ENCODE measurements around the gene VAT1L.

DNA sequence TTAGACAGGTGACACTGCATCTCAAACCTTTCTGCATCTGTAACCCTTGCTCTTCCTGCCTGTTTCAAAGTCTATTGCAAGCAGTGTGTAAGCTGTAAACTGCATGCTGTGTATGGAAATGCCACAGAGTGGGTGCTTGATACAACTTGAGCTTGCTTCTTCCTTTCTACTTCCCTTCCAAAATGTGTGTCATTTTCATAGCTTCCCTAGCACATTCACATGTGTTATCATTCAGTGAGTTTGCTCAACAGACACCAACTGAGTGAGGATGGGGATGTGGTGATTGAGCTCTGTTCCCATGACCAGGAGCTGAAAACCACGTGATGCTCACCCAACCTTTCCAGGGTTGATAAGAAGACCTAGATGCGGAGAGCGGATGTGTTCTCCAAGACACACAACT, 111.1 kb downstream of the VAT1L start:
- TF ChIP-seq, protein P1, sequence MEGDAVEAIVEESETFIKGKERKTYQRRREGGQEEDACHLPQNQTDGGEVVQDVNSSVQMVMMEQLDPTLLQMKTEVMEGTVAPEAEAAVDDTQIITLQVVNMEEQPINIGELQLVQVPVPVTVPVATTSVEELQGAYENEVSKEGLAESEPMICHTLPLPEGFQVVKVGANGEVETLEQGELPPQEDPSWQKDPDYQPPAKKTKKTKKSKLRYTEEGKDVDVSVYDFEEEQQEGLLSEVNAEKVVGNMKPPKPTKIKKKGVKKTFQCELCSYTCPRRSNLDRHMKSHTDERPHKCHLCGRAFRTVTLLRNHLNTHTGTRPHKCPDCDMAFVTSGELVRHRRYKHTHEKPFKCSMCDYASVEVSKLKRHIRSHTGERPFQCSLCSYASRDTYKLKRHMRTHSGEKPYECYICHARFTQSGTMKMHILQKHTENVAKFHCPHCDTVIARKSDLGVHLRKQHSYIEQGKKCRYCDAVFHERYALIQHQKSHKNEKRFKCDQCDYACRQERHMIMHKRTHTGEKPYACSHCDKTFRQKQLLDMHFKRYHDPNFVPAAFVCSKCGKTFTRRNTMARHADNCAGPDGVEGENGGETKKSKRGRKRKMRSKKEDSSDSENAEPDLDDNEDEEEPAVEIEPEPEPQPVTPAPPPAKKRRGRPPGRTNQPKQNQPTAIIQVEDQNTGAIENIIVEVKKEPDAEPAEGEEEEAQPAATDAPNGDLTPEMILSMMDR (IDR thresholded peaks at IDR 0.05) = no peak
- no peak for TF ChIP-seq ZFX (IDR thresholded peaks at IDR 0.05; ENCODE audit: borderline replicate concordance)

Data from 22Rv1 (cell line).